Small intestine (tissue), 7 donors: ENCODE data around the gene STAT4. TPM values are rescaled to one million over a fixed set of nuclear protein-coding genes. Genes with fewer than 3 reads are reported as not detected.

Experiments used
- DNase-seq, 2 donors: peaks; one replicate each; pipeline versions ENCODE4 v3.0.0 to v3.0.0-alpha.2; 2013
- FAIRE-seq: peaks from 2 replicates; lab custom pipeline; 2012; peaks lifted over from hg19 to GRCh38; lab: Jason Lieb, UNC
- H3K27ac ChIP-seq, 3 donors: one replicate each; pipeline ENCODE4 v1.5.1; 2013; ENCODE audit warnings: low read length in 2 of 3, mild to moderate bottlenecking in 2 of 3, control low read depth in 1 of 3, inconsistent platforms in 1 of 3, low read depth in 1 of 3, moderate library complexity in 1 of 3
- H3K27me3 ChIP-seq, 3 donors: one replicate each; pipeline ENCODE4 v1.6.1; 2013; ENCODE audit warnings: low read length in 3 of 3, inconsistent platforms in 1 of 3; ENCODE audit not compliant: control insufficient read depth in 3 of 3, insufficient read depth in 3 of 3
- H3K36me3 ChIP-seq, 3 donors: one replicate each; pipeline ENCODE4 v1.6.1; 2013; ENCODE audit warnings: low read length in 3 of 3, inconsistent platforms in 1 of 3, low read depth in 1 of 3, mild to moderate bottlenecking in 1 of 3, moderate library complexity in 1 of 3; ENCODE audit not compliant: control insufficient read depth in 3 of 3, insufficient read depth in 2 of 3
- H3K4me1 ChIP-seq, 3 donors: one replicate each; pipeline ENCODE4 v1.6.1; 2013; ENCODE audit warnings: low read length in 2 of 3, inconsistent platforms in 1 of 3, low read depth in 1 of 3, mild to moderate bottlenecking in 1 of 3, moderate library complexity in 1 of 3; ENCODE audit not compliant: control insufficient read depth in 3 of 3, insufficient read depth in 2 of 3
- H3K4me3 ChIP-seq, 3 donors: one replicate each; pipeline ENCODE4 v1.5.1; 2013; ENCODE audit warnings: low read length in 3 of 3, control low read depth in 1 of 3, inconsistent platforms in 1 of 3, low read depth in 1 of 3, mild to moderate bottlenecking in 1 of 3, moderate library complexity in 1 of 3
- H3K9me3 ChIP-seq, 2 donors: one replicate each; pipeline ENCODE4 v1.6.1; 2013; ENCODE audit warnings: low read depth in 1 of 2, low read length in 1 of 2; ENCODE audit not compliant: control insufficient read depth in 2 of 2, insufficient read depth in 1 of 2
- WGBS, 3 donors: extraction: QIAGEN DNeasy Blood & Tissue Kit; methylation state at CpG; one replicate each; pipeline ENCODE4 v1.1.7; 2013; 5-methylcytosine and 5-hydroxymethylcytosine counted together
- polyA plus RNA-seq, 4 donors: library from polyadenylated mRNA; stranded (reverse) in 3 of 4; unstranded in 1 of 4; fragments of 200-250 nt in 3 of 4; fragments of 120-200 nt in 1 of 4; gene quantifications; one replicate each; pipeline versions ENCODE4 v1.2.1 to v1.2.3, GENCODE V29; 2013
- donor health status: healthy with polysubstance abuse.
- donor health status: control.
- donor health status: control.
- donor health status: Bipolar disorder and iron deficiency.
- donor health status: healthy.

Gene STAT4
- polyA plus RNA-seq, 4 donors: 1.0 to 2.8 (median 1.6) TPM

DNA sequence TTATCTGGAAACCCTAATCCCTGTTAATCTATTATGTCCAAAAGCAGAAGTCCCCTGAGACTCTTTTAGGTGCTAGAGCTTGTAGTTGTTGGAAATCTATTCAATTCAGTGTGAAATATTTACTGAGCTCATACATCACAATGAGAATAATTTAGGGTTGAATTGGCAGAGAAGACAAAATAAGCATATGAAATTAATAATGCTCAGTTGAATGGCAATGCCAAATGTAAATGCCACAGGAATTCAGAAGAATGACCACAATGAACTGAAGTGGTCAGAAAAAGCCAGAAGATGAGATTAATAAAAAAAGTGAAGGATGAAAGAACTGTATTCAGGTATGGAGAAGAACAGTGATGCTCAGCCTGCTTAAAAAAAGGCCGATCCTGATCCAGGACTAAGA lies 8.0 kb upstream of the STAT4 start:
- no peaks in the 10 kb centered on the region for H3K9me3 ChIP-seq
- H3K27me3 ChIP-seq: no peaks in the 10 kb centered on the region
- no peak for DNase-seq
- no peak overlapping the region for H3K27ac ChIP-seq
- WGBS, 3 donors: 100% methylated on average over 1 of the region's 1 CpG
- H3K4me1 ChIP-seq: no peaks in the 10 kb centered on the region
- H3K4me3 ChIP-seq: no peak overlapping the region
- H3K36me3 ChIP-seq: no peaks in the 10 kb centered on the region
- no peak for FAIRE-seq

GRCh38 chr2:191158193-191158592 lies 7.4 kb upstream of the STAT4 start:
- H3K27me3 ChIP-seq: no peaks in the 10 kb centered on the region
- 51 to 64% (median 57%) methylated on average over 2 of the region's 2 CpGs for WGBS, 3 donors
- no peaks in the 10 kb centered on the region for H3K4me1 ChIP-seq
- no peak for DNase-seq
- H3K27ac ChIP-seq: no peak overlapping the region
- no peak overlapping the region for H3K4me3 ChIP-seq
- H3K9me3 ChIP-seq: no peaks in the 10 kb centered on the region
- no peak for FAIRE-seq
- no peaks in the 10 kb centered on the region for H3K36me3 ChIP-seq

- no peak overlapping the region for H3K4me3 ChIP-seq
- H3K4me1 ChIP-seq: peaks cover 0 to 5% (median 0%) of the 10 kb centered on the region in 3 donors
- no peaks in the 10 kb centered on the region for H3K9me3 ChIP-seq
- no peak for FAIRE-seq
- no peak overlapping the region for H3K27ac ChIP-seq
- no peaks in the 10 kb centered on the region for H3K27me3 ChIP-seq
- peak; percentile 43 for DNase-seq
- 21 to 50% (median 22%) methylated on average over 1 of the region's 1 CpG for WGBS, 3 donors
- no peaks in the 10 kb centered on the region for H3K36me3 ChIP-seq
These were observed 4.8 kb upstream of the STAT4 start for GRCh38 chr2:191155608-191156071.

- H3K36me3 ChIP-seq: no peaks in the 10 kb centered on the region
- peaks cover 0 to 5% (median 3%) of the 10 kb centered on the region in 3 donors for H3K4me1 ChIP-seq
- FAIRE-seq: no peak
- H3K9me3 ChIP-seq: no peaks in the 10 kb centered on the region
- H3K27ac ChIP-seq: no peak overlapping the region
- 90 to 97% (median 92%) methylated on average over 2 of the region's 2 CpGs for WGBS, 3 donors
- no peak for DNase-seq
- H3K27me3 ChIP-seq: no peaks in the 10 kb centered on the region
- no peak overlapping the region for H3K4me3 ChIP-seq
These were observed 2.9 kb upstream of the STAT4 start for GRCh38 chr2:191153716-191154115.

- DNase-seq (no peak), FAIRE-seq (no peak)
- no peaks in the 10 kb centered on the region for H3K36me3 ChIP-seq
- peaks cover 0 to 5% (median 3%) of the 10 kb centered on the region in 3 donors for H3K4me1 ChIP-seq
- H3K27me3 ChIP-seq: no peaks in the 10 kb centered on the region
- no peak overlapping the region for H3K4me3 ChIP-seq
- 80 to 93% (median 82%) methylated on average over 5 of the region's 5 CpGs for WGBS, 3 donors
- no peak overlapping the region for H3K27ac ChIP-seq
- H3K9me3 ChIP-seq: no peaks in the 10 kb centered on the region
These were observed 1.9 kb upstream of the STAT4 start for GRCh38 chr2:191152482-191153240.

GRCh38 chr2:191151331-191151730 lies 537 bp upstream of the STAT4 start:
- peak overlapping the region in 2 of 3 donors; percentile 53 to 58 for H3K4me3 ChIP-seq
- DNase-seq: no peak
- peak overlapping the region in 2 of 3 donors; percentile 62 to 80 for H3K27ac ChIP-seq
- H3K36me3 ChIP-seq: no peaks in the 10 kb centered on the region
- WGBS, 3 donors: 89 to 93% (median 92%) methylated on average over 6 of the region's 6 CpGs
- peaks cover 0 to 5% (median 3%) of the 10 kb centered on the region in 3 donors for H3K4me1 ChIP-seq
- no peaks in the 10 kb centered on the region for H3K9me3 ChIP-seq
- H3K27me3 ChIP-seq: no peaks in the 10 kb centered on the region
- no peak for FAIRE-seq

DNA sequence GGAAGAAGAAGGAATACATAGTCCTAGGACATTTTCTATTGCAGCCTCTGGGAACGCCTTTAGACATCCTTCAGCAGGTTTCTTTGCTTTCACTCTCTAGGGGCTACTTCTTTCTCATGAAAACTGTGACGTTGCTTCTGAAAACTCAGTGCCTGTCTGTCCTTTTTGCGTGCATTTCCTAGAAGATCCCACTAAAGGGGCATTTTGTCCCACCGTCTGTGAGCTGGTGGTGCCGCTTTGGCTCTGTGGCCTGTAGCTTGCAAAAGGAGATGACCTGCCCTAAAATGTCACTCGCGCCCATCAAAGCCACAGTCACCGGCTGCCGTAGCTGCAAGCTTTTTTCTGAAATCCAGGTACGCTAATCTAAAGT lies 579 bp downstream of the STAT4 start:
- peaks cover 0 to 5% (median 3%) of the 10 kb centered on the region in 3 donors for H3K4me1 ChIP-seq
- H3K27me3 ChIP-seq: no peaks in the 10 kb centered on the region
- no peaks in the 10 kb centered on the region for H3K36me3 ChIP-seq
- DNase-seq: peak in 1 of 2 donors; percentile 34
- H3K9me3 ChIP-seq: no peaks in the 10 kb centered on the region
- peak overlapping the region; percentile 53 to 60 (median 58) for H3K4me3 ChIP-seq
- WGBS, 3 donors: 2 to 7% (median 4%) methylated on average over 10 of the region's 10 CpGs
- H3K27ac ChIP-seq: peak overlapping the region; percentile 62 to 97 (median 71)
- FAIRE-seq: no peak

DNA sequence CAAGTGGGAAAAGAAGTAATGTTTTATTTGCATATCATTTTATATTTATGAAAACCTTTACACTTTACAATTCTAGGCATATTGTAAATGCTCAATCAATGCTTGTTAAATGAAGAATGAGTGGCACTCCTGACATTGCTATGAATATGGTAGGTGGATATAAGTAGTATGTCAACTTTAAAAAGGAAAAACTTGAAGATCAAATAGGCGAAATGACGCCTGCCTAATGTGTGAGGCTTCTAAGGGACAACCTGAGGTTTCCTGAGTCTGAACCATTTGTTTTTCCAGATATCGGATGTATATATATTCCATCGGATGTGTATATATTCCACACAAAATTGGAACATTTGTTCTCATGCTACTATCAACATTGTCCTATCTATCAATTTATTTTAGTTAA lies 1.4 kb downstream of the STAT4 start:
- WGBS, 3 donors: 79 to 85% (median 80%) methylated on average over 4 of the region's 4 CpGs
- no peak overlapping the region for H3K4me3 ChIP-seq

More for the DNA sequence above, 1.4 kb downstream of the STAT4 start:
- Histone ChIP-seq H3K9me3 (no peaks in the 10 kb centered on the region), H3K27me3 (no peaks in the 10 kb centered on the region), H3K4me1 (peaks cover 0 to 7% (median 3%) of the 10 kb centered on the region in 3 donors), H3K36me3 (no peaks in the 10 kb centered on the region), H3K27ac (peak overlapping the region in 1 of 3 donors; percentile 38)
- FAIRE-seq: no peak
- DNase-seq: no peak
